GM12875 (cell line): ENCODE data around the gene PLAGL2.
"Not testable (repeated sequence)": the region's sequence is repeated elsewhere in the genome, so short reads cannot be mapped to it uniquely, and the experiment has no call there.

Source experiments
- H3K4me3 ChIP-seq: one replicate; pipeline ENCODE4 v1.5.1; 2011; ENCODE audit warnings: low read depth, low read length, control low read depth
- TF ChIP-seq, protein P1 (sequence below): IDR thresholded peaks from 2 replicates; pipeline ENCODE4 v1.5.1; 2011; ENCODE audit warnings: low read depth, mild to moderate bottlenecking, control low read depth, inconsistent platforms, low read length, moderate library complexity, borderline replicate concordance; ENCODE audit not compliant: insufficient read depth

Gene PLAGL2, protein sequence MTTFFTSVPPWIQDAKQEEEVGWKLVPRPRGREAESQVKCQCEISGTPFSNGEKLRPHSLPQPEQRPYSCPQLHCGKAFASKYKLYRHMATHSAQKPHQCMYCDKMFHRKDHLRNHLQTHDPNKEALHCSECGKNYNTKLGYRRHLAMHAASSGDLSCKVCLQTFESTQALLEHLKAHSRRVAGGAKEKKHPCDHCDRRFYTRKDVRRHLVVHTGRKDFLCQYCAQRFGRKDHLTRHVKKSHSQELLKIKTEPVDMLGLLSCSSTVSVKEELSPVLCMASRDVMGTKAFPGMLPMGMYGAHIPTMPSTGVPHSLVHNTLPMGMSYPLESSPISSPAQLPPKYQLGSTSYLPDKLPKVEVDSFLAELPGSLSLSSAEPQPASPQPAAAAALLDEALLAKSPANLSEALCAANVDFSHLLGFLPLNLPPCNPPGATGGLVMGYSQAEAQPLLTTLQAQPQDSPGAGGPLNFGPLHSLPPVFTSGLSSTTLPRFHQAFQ

DNA sequence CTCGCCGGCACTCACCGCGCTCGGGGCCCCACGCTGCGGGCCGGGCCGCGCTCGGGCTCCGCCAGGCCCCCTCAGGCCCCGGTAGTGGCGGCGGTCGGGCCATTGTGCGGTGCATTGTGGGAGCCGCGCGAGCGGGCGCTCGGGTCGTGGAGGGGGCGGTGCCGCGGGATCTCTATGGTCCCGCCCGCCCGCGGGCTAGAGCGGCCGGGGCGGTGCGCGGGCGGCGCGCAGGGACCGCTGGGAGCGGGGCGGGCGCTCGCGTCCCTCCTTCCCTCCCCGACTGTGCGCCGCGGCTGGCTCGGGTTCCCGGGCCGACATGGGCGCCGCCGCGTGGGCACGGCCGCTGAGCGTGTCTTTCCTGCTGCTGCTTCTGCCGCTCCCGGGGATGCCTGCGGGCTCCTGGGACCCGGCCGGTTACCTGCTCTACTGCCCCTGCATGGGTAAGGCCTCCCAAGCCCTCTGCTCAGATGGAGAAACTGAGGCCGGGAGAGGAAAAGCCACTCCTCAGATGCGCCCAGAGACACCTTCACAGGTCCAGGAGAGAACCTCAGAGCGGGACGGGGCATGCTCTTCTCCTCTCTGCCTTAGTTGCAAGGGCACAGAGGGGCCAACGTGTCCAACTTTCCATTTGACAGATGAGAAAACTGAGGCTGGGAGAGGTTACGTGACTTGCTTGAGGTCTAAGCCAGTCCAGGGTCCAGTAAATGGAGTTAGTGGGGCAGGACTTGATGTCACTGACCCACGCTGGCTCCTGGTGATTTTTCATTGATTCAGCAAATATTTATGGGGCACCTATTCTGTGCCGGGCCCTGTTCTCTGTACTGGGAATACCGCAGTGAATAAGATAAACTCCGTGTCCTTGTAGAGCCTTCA is at the start of gene PLAGL2, which contains the start of gene POFUT1:
Gene PLAGL2 (minus strand): TSS at position 118 of the 873 bp plus-strand sequence. CDS start 5,565 bp downstream, outside the sequence.
Gene POFUT1 (plus strand): TSS at position 255 of the 873 bp plus-strand sequence. CDS start 62 bp downstream, at position 317.
- TF ChIP-seq, protein P1, sequence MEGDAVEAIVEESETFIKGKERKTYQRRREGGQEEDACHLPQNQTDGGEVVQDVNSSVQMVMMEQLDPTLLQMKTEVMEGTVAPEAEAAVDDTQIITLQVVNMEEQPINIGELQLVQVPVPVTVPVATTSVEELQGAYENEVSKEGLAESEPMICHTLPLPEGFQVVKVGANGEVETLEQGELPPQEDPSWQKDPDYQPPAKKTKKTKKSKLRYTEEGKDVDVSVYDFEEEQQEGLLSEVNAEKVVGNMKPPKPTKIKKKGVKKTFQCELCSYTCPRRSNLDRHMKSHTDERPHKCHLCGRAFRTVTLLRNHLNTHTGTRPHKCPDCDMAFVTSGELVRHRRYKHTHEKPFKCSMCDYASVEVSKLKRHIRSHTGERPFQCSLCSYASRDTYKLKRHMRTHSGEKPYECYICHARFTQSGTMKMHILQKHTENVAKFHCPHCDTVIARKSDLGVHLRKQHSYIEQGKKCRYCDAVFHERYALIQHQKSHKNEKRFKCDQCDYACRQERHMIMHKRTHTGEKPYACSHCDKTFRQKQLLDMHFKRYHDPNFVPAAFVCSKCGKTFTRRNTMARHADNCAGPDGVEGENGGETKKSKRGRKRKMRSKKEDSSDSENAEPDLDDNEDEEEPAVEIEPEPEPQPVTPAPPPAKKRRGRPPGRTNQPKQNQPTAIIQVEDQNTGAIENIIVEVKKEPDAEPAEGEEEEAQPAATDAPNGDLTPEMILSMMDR, result peak; percentile 37; the same call in 1 of the 2 replicates

DNA sequence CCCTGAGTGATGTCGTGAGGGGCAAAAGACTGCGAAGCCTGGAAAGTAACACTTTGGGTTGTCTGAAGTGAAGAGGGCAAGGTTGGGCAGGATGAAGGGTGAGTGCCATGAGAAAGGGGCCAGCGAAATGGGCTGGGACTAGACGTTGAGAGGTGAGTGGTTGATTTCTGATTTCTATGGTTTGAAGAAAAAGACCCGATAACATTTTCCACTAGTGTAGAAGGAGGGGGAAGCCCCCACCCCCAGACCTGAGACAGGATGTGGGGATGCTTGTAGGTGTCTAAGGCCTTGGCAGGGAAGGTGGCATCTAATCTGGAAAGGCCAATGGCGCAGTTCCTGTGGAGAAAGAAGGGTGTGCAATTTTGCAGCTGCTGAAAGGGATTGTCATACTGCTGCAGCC is 44.6 kb upstream of the PLAGL2 start:
- H3K4me3 ChIP-seq, result no peak overlapping the region
- TF ChIP-seq, protein P1, result no peak

More for the DNA sequence above, at the start of gene PLAGL2, which contains the start of gene POFUT1:
- peak within 1 kb of the TSS; percentile 87 for H3K4me3 ChIP-seq

DNA sequence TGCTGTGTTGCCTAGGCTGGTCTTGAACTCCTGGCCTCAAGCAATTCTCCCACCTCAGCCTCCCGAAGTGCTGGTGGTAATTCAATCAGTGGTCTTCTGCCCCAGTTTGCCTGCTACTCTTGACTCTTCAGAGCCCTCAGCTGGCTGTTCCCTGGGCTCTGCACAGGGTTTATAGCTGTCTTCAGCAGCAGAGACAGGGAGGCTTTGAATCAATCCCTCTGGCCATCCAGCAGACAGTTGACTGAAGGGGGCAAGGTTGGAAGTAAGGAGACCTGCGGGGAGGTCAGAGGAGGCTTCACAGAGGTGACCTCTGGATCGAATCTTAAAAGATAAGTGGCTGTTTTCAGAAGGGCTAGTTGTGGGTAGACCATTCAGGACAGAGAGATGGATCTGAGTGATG is 43.9 kb upstream of the PLAGL2 start:
- H3K4me3 ChIP-seq, result no peak overlapping the region
- TF ChIP-seq, protein P1, result no peak

DNA sequence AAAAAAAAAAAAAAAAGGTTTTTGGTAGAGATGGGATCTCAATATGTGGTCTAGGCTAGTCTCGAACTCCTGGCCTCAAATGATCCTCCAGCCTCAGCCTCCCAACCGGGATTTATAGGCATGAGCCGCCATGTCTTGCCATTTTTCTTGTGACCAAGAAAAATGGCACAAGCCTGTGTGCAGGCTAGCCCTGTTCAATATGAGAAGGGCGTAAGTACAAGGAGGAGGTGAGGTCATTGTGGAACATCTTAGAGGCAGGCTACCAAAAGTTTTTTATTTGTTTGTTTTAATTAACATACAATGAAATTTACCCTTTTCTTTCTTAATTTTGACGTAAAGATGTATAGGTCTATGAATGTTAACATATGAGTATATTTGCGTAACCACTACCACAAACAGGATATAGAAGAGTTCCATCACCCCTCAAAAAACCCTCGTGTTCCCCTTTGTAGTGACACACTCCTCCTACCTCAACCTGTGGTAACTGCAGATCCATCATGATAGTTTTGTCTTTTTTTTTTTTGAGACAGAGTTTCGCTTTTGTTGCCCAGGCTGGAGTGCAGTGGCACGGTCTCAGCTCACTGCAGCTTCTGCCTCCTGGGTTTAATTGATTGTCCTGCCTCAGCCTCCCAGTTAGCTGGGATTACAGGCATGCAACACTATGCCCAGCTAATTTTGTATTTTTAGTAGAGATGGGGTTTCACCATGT is 41.6 kb upstream of the PLAGL2 start:
- TF ChIP-seq, protein P1, result no peak
- H3K4me3 ChIP-seq, result no peak overlapping the region

DNA sequence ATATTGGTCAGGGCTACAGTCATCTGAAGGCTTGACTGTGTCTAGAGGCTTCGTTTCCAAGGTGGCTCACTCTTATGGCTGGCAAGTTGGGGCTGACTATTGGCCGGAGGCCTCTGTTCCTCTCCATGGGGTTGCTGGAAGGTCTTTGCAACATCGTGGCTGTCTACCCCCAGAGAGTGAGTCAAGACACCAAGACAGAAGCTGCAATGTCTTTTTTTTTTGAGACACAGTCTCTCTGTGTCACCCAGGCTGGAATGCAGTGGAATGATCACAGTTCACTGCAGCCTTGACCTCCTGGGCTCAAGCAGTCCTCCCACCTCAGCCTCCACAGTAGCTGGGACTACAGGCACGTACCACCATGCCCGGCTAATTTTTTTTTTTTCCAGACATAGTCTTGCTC is 40.5 kb upstream of the PLAGL2 start:
- no peak overlapping the region for H3K4me3 ChIP-seq
- TF ChIP-seq, protein P1, result no peak

DNA sequence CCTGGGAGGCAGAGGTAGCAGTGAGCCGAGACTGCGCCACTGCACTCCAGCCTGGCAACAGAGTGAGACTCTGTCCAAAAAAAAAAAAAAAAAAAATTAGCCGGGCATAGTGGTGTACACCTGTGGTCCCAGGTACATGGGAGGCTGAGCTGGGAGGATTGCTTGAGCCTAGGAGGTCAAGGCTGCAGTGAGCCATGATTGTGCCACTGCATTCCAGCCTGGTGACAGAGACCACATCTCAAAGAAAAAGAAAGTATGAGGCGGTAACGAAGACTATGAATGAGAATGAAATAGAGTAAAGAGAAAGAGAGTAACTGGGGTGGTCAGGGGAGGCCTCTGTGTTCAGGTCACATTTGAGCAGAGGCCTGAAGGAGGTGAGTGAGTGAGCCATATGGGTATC is 38.7 kb upstream of the PLAGL2 start:
- not testable (repeated sequence) for H3K4me3 ChIP-seq

DNA sequence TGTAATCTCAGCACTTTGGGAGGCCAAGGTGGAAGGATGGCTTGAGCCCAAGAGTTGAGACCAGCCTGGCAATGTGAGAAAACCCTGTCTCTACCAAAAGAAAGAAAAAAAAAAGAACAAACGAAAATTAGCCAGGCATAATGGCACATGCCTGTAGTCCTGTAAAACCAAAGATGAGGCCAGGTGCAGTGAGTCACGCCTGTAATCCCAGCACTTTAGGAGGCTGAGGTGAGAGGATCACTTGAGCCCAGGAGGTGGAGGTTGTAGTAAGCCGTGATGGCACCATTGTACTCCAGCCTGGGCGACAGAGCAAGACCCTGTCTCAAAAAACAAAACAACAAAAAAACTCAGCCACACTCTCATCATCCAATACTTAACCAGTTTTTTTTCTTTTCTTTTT is 37.4 kb upstream of the PLAGL2 start:
- TF ChIP-seq, protein P1, result no peak
- H3K4me3 ChIP-seq, result no peak overlapping the region
